Muscle of arm (tissue), 14 donors: ENCODE measurements around the gene KRTAP21-2. TPM values are rescaled to one million over a fixed set of nuclear protein-coding genes. Genes with fewer than 3 reads are reported as not detected.
"Not testable (repeated sequence)": the region's sequence is repeated elsewhere in the genome, so short reads cannot be mapped to it uniquely, and the experiment has no call there.

Experiments used
- DNase-seq: peaks from one replicate; pipeline ENCODE4 v3.0.0-alpha.2; 2013
- long read RNA-seq, 11 donors: transcript quantifications; one replicate each; lab custom pipeline, GENCODE V29; 2026
- polyA plus RNA-seq, 12 donors: library from polyadenylated mRNA; unstranded; fragments of 120-200 nt; gene quantifications; one replicate each; pipeline ENCODE4 v1.2.1, GENCODE V29; 2013; ENCODE audit not compliant: insufficient read length in 12 of 12

KRTAP21-2 gene
- not detected for polyA plus RNA-seq
- long read RNA-seq, donor 1 = 0 reads
- long read RNA-seq, donor 2 = 0 reads
- long read RNA-seq, donor 3 = 0 reads
- long read RNA-seq, donor 4 = 0 reads
- long read RNA-seq, donor 5 = 0 reads
- long read RNA-seq, donor 6 = 0 reads
- long read RNA-seq, donor 7 = 0 reads
- long read RNA-seq, donor 8 = 0 reads
- long read RNA-seq, donor 9 = 0 reads
- long read RNA-seq, donor 10 = 0 reads
- long read RNA-seq, donor 11 = 0 reads

- DNase-seq = no peak
These were observed at the start of gene KRTAP21-2 for GRCh38 chr21:30747159-30747558. KRTAP21-2 (minus strand) TSS chr21:30747259; CDS start chr21:30747202, 57 bp downstream.

DNA sequence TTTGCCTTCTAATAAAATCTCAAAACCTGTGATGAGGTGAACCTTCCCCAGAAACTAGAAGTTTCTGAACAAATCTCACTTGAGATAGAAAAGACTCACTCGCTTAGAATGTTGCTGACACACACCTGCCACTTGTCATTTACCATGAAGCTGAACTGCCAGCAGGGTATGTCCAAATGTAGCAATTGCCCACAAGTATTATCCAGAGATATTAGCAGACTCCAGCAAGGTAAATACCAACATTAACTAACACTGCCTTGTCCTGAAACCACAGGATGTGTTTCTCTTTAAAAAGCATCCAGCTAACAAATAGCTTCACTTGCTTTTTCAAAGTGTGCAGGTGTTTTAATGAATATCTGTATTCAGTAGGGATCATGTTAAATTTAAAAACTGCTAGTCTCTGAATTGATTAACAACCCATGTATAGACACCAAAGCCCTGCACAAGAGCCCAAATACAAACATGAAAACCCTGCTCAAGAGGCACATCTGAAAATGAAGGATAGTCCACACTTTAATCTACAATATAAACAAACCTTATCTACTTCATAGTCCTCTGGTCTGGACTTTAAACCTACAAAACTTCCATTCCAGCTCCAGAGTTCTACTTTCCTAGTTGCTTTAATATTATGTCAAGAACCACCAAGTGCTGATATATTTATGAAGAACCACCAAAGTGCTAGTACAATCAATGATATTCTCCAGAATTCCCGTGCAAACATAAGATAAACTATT lies 46.7 kb upstream of the KRTAP21-2 start:
- no peak for DNase-seq

DNA sequence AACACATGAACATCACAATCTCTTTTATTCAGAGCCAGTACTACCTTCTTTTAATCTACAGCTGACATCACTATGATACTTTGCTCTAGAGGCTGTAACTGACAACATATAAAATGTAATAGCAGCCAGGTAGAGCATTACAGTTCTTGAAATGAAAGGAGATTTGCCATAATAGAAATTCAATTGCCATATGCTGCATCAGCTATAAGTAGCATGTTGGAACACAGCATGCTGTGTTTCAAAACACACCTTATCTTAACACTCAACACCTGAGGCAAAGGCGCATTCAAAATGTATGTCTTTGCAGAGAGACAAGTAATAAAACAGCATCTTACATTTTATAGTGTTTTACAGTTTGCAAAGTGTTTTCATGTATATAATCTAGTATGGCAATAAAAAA lies 32.2 kb upstream of the KRTAP21-2 start:
- DNase-seq = no peak

DNA sequence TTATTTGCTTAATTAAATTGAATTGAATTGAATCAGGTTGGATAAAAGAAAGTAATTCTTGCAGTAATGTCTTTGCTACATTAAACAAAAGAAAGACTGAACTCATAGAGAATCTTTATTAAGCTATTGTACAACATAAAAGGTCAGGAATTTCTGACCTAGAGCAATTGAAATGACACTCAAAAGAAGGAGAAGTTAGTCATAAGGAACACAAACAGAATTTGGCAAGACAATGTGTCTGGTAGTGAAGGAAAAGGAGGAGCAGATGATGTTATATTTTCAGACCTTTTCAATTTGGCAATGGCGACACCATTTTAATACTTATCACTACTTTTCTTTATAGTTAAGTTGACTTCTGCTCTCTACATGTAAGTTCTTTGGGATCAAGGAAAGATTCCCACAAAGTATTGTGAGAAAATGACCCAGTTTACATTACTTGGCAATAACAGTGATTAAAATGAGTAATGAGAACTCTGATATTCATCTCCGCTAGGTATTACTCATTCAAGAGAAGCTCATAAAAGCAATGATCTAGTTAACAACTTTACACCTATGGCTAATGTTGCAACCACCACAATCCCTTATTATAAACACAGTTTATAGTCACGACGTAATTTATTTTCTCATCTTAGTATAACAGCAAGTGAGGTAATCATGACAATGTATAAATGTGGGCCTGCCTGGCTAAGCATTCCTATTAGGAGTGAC lies 22.8 kb upstream of the KRTAP21-2 start:
- DNase-seq = no peak

- DNase-seq = no peak
These were observed 13.7 kb upstream of the KRTAP21-2 start for GRCh38 chr21:30760776-30761175.

GRCh38 chr21:30758306-30758705 lies 11.2 kb upstream of the KRTAP21-2 start:
- peak; percentile 34 for DNase-seq

- DNase-seq = not testable (repeated sequence)
These were observed 8.3 kb upstream of the KRTAP21-2 start, which contains the start of gene KRTAP21-1 for GRCh38 chr21:30755328-30755727. KRTAP21-1 (minus strand) TSS chr21:30755428; CDS start chr21:30755378, 50 bp downstream.

DNA sequence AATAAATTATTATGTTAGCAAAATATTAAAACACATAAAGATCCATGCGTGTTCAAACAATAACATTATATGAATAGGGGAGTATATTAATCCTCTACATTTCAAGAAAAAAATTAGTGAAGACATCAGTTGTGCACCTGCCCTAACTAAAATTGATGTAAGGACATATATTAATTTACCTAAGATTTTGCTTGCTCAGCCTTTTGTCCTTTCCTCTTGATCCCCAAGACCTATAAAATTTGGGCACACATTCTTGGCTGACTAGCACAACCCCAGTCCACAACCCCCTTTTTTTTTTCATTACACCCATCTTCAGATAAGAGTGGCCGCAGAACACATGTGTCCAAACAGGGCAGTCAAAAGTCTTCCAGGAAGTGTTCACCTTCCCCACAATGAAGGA lies 6.6 kb downstream of the KRTAP21-2 start:
- DNase-seq = no peak

GRCh38 chr21:30733026-30733425 lies 14.0 kb downstream of the KRTAP21-2 start:
- DNase-seq = no peak

- no peak for DNase-seq
These were observed 20.3 kb downstream of the KRTAP21-2 start for GRCh38 chr21:30726726-30727125.

DNA sequence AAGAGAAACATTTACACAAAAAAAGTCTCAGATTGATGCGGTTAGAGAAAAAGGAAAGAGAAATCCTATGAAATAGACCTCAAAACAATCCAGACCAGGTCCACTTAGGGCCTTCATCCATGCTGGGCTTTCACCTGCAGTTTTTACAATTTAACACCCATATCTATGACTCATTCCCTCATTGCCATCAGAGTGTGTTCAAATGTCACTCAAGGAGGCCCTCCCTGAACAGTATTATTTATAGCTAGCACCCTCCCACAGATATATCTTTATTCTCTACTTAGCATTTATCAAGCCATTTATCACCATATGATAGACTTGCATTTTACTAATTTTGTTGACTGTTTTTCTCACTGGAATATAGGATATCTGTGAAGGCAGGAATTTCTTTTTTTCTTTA lies 27.7 kb downstream of the KRTAP21-2 start:
- DNase-seq = no peak

- DNase-seq = no peak
These were observed 28.7 kb downstream of the KRTAP21-2 start, which contains the start of gene KRTAP21-3 for GRCh38 chr21:30718239-30718909. KRTAP21-3 (minus strand) TSS chr21:30718777; CDS start chr21:30718759, 18 bp downstream.

DNA sequence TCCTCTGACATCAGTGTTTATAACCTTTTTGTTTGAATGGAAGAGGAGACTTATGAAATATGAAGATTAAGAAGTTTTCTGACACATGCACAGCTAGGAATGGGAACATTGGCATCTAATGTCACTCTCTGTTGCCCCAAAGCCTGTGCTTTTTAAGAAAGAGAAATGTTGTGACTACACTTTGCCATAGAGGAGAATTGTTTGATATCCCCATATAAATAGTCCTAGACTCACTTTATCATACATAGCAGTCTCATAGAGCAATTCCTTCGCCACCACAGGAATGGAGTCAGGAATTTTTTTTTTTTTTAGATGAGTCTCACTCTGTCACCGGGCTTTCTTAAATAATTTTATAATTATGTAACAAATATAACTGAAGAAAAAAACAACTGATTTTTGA lies 30.0 kb downstream of the KRTAP21-2 start:
- DNase-seq = no peak

DNA sequence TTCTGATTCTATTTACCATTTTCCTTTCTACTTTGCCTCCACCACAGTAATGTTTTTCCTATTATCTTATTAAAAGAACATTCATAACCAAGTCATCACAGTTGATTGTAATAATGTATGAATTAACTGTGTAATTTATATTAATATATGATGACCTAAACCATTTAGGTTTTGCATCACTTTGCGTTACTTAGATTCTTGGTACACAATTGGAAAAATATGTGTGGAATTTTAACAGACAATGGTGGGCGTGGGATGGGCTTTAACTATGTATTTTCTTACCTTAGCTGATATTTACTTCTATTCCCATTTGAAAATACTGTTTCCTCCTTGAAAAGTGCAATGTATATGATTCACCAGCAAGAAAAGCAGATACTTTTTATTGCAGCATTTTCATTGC lies 32.1 kb downstream of the KRTAP21-2 start:
- no peak for DNase-seq

DNA sequence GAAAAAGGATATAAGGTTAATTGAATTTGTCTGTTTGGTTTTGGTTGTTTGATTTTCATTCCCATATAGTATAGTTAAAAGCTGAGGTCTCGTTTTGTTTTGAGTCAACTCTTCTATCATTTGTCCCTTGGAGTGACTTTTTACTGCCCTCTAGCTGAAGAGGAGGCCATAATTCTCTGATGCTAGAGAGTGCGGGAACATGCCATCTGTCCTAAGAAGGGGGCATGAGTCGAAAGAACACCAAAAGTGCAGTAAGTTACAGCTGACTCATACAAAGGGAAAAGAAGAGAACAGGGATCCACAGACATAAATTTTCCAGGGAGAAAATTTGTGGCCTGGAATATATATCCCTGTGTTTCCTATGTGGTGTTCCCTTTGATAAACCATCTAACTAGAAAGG lies 32.6 kb downstream of the KRTAP21-2 start:
- DNase-seq = no peak

- DNase-seq = no peak
These were observed 33.3 kb downstream of the KRTAP21-2 start for GRCh38 chr21:30713766-30714165.

DNA sequence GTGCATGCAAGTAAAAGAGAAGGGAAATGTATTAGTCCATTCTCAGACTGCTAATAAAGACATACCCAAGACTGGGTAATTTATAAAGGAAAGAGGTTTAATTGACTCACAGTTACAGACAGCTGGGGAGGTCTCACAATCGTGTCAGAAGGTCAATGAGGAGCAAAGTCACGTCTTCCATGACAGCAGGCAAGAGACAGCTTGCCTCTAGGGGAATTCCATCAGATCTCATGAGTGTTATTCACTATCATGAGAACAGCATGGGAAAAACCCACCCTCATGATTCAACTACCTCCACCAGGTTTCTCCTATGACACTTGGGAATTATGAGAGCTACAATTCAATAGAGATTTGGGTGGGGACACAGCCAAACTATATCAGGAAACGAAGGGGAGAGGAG lies 36.6 kb downstream of the KRTAP21-2 start:
- DNase-seq = no peak

DNA sequence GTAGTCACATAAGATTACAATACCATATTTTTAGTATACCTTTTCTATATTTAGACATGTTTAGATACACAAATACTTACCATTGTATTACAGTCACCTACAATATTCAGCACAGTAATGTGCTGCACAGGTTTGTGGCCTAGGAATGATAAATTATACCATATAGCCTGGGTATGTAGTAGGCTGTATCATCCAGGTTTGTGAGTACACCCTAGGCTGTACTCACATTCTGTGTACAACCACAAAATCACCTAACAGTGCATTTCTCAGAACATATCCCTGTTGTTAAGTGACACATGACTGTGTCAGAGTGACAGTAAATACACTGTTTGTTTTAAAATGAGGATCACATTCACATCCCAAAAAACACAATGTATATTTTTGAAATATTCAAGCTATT lies 39.6 kb downstream of the KRTAP21-2 start:
- no peak for DNase-seq
